ENCODE measurements around the gene DTX4.
"Not testable (repeated sequence)": the region's sequence is repeated elsewhere in the genome, so short reads cannot be mapped to it uniquely, and the experiment has no call there.

Gene DTX4

GRCh38 chr11:59171508-59172322, at the start of gene DTX4:
Gene DTX4, plus strand, starts transcription at chr11:59172132. Its CDS starts 464 bp downstream, at chr11:59172596.
- peak; percentile 64 to 77 (median 75) for DNase-seq (ENCODE audit: low read depth in 2 of 3, low spot score in 2 of 3)

- DNase-seq (ENCODE audit: low read depth in 2 of 3, low spot score in 2 of 3) = peak; percentile 69 to 89 (median 83)
These were observed 36.1 kb upstream of the DTX4 start for GRCh38 chr11:59135648-59136461.

- DNase-seq (ENCODE audit: low read depth in 2 of 3, low spot score in 2 of 3) = not testable (repeated sequence)
These were observed 35.4 kb upstream of the DTX4 start for GRCh38 chr11:59136551-59136950.

- no peak for DNase-seq (ENCODE audit: low read depth in 2 of 3, low spot score in 2 of 3)
These were observed 34.7 kb upstream of the DTX4 start for GRCh38 chr11:59137190-59137589.

GRCh38 chr11:59138643-59139042, 33.3 kb upstream of the DTX4 start:
- no peak for DNase-seq (ENCODE audit: low read depth in 2 of 3, low spot score in 2 of 3)

- DNase-seq (ENCODE audit: low read depth in 2 of 3, low spot score in 2 of 3) = no peak
These were observed 30.7 kb upstream of the DTX4 start for GRCh38 chr11:59141191-59141590.

- no peak for DNase-seq (ENCODE audit: low read depth in 2 of 3, low spot score in 2 of 3)
These were observed 30.1 kb upstream of the DTX4 start for GRCh38 chr11:59141673-59142460.

- DNase-seq (ENCODE audit: low read depth in 2 of 3, low spot score in 2 of 3) = peak; percentile 55 to 69 (median 56)
These were observed 29.1 kb upstream of the DTX4 start, which contains the start of gene FAM111A for GRCh38 chr11:59142530-59143507. Gene FAM111A, plus strand, starts transcription at chr11:59142856. Its CDS starts 6,017 bp downstream, at chr11:59148873.

- no peak for DNase-seq (ENCODE audit: low read depth in 2 of 3, low spot score in 2 of 3)
These were observed 27.8 kb upstream of the DTX4 start for GRCh38 chr11:59144096-59144495.

- peak; percentile 51 to 57 (median 52) for DNase-seq (ENCODE audit: low read depth in 2 of 3, low spot score in 2 of 3)
These were observed 27.2 kb upstream of the DTX4 start for GRCh38 chr11:59144579-59145345.

- no peak for DNase-seq (ENCODE audit: low read depth in 2 of 3, low spot score in 2 of 3)
These were observed 26.4 kb upstream of the DTX4 start for GRCh38 chr11:59145534-59145933.

- no peak for DNase-seq (ENCODE audit: low read depth in 2 of 3, low spot score in 2 of 3)
These were observed 20.2 kb upstream of the DTX4 start for GRCh38 chr11:59151761-59152160.

- no peak for DNase-seq (ENCODE audit: low read depth in 2 of 3, low spot score in 2 of 3)
These were observed 19.5 kb upstream of the DTX4 start for GRCh38 chr11:59152312-59152951.

- no peak for DNase-seq (ENCODE audit: low read depth in 2 of 3, low spot score in 2 of 3)
These were observed 17.3 kb upstream of the DTX4 start for GRCh38 chr11:59154610-59155009.

GRCh38 chr11:59157433-59157832, 14.5 kb upstream of the DTX4 start:
- no peak for DNase-seq (ENCODE audit: low read depth in 2 of 3, low spot score in 2 of 3)

- DNase-seq (ENCODE audit: low read depth in 2 of 3, low spot score in 2 of 3) = no peak
These were observed 13.5 kb upstream of the DTX4 start for GRCh38 chr11:59158206-59159068.

GRCh38 chr11:59164028-59164427, 7.9 kb upstream of the DTX4 start:
- no peak for DNase-seq (ENCODE audit: low read depth in 2 of 3, low spot score in 2 of 3)

All from activated CD8-positive, alpha-beta memory T cell treated with anti-CD3 and anti-CD28 coated beads for 48 hours (primary cell).